HG03442 (cell line): ENCODE results near the gene C1QTNF1.
"Not testable (repeated sequence)": the region's sequence is repeated elsewhere in the genome, so short reads cannot be mapped to it uniquely, and the experiment has no call there.

Experiments
- ATAC-seq: cut with Tn5 transposase; IDR thresholded peaks from one replicate; pipeline ENCODE4 v1.9.1; 2021; ENCODE audit warnings: mild to moderate bottlenecking, moderate library complexity; ENCODE audit not compliant: unreplicated experiment

C1QTNF1 gene

GRCh38 chr17:79052131-79052530 is 28.2 kb downstream of the C1QTNF1 start:
- no peak for ATAC-seq

- ATAC-seq = no peak
These were observed 29.4 kb downstream of the C1QTNF1 start for GRCh38 chr17:79053251-79053925.

- no peak for ATAC-seq
These were observed 30.4 kb downstream of the C1QTNF1 start for GRCh38 chr17:79054200-79054960.

- no peak for ATAC-seq
These were observed 31.2 kb downstream of the C1QTNF1 start for GRCh38 chr17:79055197-79055596.

GRCh38 chr17:79057737-79058385 is 33.9 kb downstream of the C1QTNF1 start:
- no peak for ATAC-seq

GRCh38 chr17:79062691-79063090 is 38.7 kb downstream of the C1QTNF1 start:
- no peak for ATAC-seq

- no peak for ATAC-seq
These were observed 40.1 kb downstream of the C1QTNF1 start for GRCh38 chr17:79064026-79064425.

GRCh38 chr17:79065105-79065670 is 41.2 kb downstream of the C1QTNF1 start:
- ATAC-seq = no peak

- ATAC-seq = no peak
These were observed 43.0 kb downstream of the C1QTNF1 start for GRCh38 chr17:79066963-79067362.

GRCh38 chr17:79070266-79070880 is 46.4 kb downstream of the C1QTNF1 start:
- no peak for ATAC-seq

- no peak for ATAC-seq
These were observed 47.3 kb downstream of the C1QTNF1 start for GRCh38 chr17:79071161-79071740.

GRCh38 chr17:79072544-79072943 is 48.6 kb downstream of the C1QTNF1 start:
- ATAC-seq = no peak

- ATAC-seq = no peak
These were observed 49.2 kb downstream of the C1QTNF1 start for GRCh38 chr17:79073016-79073705.

GRCh38 chr17:79073706-79074088 is 49.7 kb downstream of the C1QTNF1 start:
- ATAC-seq = no peak

- not testable (repeated sequence) for ATAC-seq
These were observed 50.2 kb downstream of the C1QTNF1 start for GRCh38 chr17:79074121-79074648.

GRCh38 chr17:79074649-79075445 is 50.9 kb downstream of the C1QTNF1 start, which contains the start of gene ENGASE:
TSS of gene ENGASE (plus strand) at chr17:79074824. CDS start at chr17:79074945, 121 bp downstream.
- peak; percentile 86 for ATAC-seq

GRCh38 chr17:79075446-79075750 is 51.4 kb downstream of the C1QTNF1 start:
- peak; percentile 11 for ATAC-seq

GRCh38 chr17:79075861-79076406 is 52.0 kb downstream of the C1QTNF1 start:
- no peak for ATAC-seq

GRCh38 chr17:79077587-79077986 is 53.6 kb downstream of the C1QTNF1 start:
- ATAC-seq = no peak
